PFSK-1 (cell line): Measurements from ENCODE around the gene FA2H.

ENCODE experiments used
- FOXP2 ChIP-seq: optimal IDR thresholded peaks from 2 replicates; pipeline ENCODE3; 2011; ENCODE audit warnings: borderline replicate concordance, control low read depth, inconsistent platforms; ENCODE audit not compliant: insufficient read depth; ENCODE audit errors: extremely low read length, extremely low read depth
- POLR2AphosphoS5 ChIP-seq: IDR thresholded peaks from 2 replicates; pipeline ENCODE4 v1.6.1; 2012; ENCODE audit warnings: low read depth, mild to moderate bottlenecking, control low read depth, low read length, moderate library complexity
- SIN3A ChIP-seq: IDR thresholded peaks from 2 replicates; pipeline ENCODE4 v1.6.1; 2012; ENCODE audit warnings: mild to moderate bottlenecking, low read length, moderate library complexity, borderline replicate concordance; ENCODE audit not compliant: insufficient read depth
- TAF1 ChIP-seq: IDR thresholded peaks from 2 replicates; pipeline ENCODE4 v1.6.1; 2012; ENCODE audit warnings: low read length, control low read depth, borderline replicate concordance; ENCODE audit not compliant: insufficient read depth
- TF ChIP-seq, protein P1 (sequence below), 2 experiments: IDR thresholded peaks; 2 replicates each; pipeline versions ENCODE4 v1.6.1 to v1.8.0; 2011 to 2012; ENCODE audit warnings: low read depth in 2 of 2, low read length in 2 of 2, control low read depth in 1 of 2, inconsistent platforms in 1 of 2, mild to moderate bottlenecking in 1 of 2, moderate library complexity in 1 of 2; ENCODE audit not compliant: insufficient read depth in 1 of 2

FA2H gene

GRCh38 chr16:74732707-74733350 is 41.8 kb downstream of the FA2H start:
- TF ChIP-seq TAF1 (no peak), FOXP2 (no peak), SIN3A (no peak), POLR2AphosphoS5 (no peak)
- TF ChIP-seq, protein P1, sequence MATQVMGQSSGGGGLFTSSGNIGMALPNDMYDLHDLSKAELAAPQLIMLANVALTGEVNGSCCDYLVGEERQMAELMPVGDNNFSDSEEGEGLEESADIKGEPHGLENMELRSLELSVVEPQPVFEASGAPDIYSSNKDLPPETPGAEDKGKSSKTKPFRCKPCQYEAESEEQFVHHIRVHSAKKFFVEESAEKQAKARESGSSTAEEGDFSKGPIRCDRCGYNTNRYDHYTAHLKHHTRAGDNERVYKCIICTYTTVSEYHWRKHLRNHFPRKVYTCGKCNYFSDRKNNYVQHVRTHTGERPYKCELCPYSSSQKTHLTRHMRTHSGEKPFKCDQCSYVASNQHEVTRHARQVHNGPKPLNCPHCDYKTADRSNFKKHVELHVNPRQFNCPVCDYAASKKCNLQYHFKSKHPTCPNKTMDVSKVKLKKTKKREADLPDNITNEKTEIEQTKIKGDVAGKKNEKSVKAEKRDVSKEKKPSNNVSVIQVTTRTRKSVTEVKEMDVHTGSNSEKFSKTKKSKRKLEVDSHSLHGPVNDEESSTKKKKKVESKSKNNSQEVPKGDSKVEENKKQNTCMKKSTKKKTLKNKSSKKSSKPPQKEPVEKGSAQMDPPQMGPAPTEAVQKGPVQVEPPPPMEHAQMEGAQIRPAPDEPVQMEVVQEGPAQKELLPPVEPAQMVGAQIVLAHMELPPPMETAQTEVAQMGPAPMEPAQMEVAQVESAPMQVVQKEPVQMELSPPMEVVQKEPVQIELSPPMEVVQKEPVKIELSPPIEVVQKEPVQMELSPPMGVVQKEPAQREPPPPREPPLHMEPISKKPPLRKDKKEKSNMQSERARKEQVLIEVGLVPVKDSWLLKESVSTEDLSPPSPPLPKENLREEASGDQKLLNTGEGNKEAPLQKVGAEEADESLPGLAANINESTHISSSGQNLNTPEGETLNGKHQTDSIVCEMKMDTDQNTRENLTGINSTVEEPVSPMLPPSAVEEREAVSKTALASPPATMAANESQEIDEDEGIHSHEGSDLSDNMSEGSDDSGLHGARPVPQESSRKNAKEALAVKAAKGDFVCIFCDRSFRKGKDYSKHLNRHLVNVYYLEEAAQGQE (IDR thresholded peaks at IDR 0.05; ENCODE audit: insufficient read depth in 1 of 2, low read depth in 2 of 2, low read length in 2 of 2) = no peak

DNA sequence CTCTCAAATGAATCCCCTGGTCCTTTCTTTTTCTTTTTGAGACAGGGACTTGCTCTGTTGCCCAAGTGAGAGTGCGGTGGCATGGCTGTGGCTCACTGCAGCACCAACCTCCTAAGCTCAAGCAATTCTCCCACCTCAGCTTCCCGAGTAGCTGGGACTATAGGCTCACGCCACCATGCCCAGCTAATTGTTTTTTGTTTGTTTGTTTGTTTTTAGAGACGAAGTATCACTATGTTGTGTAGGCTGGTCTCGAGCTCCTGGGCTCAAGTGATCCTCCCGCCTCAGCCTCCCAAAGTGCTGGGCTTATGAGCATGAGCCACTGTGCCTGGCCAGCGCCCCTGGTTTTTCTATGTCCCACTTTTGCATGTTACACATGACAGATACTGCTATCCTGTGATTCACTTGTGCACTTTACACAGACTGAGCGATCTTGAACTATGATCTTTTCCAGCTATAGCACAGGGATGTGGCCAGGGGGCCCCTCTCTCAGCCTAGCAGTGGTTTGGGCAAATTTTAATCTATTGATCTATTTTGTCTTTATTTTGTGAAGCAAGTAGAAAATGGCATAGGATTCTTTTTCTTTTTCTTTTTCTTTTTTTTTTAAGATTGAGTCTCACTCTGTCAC is 42.7 kb downstream of the FA2H start:
- TF ChIP-seq SIN3A (no peak), POLR2AphosphoS5 (no peak)
- TF ChIP-seq, protein P1 (IDR thresholded peaks at IDR 0.05; ENCODE audit: insufficient read depth in 1 of 2, low read depth in 2 of 2, low read length in 2 of 2) = no peak

DNA sequence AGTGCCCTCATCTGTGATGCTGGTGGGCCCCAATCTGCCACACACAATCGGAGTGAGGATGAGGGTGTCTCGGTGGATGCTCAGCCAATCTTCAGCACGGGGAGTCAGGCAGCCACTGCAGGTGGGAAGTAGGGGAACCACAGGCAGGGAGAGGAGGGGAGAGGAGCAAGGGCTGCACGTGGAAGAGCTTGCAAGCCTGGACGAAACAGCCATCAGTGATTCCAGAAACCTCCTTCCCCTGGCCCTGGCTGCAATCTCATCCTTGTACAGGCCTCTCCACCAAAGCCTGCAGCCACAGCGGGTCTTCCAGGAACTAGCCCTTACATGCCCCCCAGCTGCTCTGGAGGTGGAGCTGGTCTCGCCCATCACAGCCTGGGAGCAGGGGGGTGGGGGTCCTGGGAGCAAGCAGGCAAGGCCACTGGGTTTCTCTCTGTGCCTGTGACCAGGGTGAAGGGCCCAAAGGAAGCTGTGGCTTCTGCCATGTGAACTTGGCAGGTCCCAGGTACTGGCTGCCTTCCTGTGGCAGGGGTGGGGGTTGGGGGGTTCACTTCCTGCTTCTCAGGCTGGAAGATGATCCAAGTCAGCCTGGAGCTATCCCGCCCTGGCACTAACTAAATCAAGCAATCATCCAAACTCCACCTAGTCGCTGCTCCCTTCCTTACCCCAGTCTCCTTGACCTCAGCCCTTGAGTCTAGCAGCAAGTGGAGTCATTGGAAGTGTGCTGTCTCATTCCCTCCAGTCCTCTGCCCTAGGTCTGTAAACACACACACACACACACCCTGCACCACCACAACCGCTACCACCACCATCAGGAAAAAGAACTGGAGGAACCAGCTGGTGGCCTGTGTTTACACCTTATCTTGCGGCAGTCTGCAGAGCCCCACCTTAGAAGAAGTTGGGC is 44.6 kb downstream of the FA2H start:
- TF ChIP-seq TAF1 (no peak), SIN3A (no peak), POLR2AphosphoS5 (no peak), FOXP2 (no peak)
- TF ChIP-seq, protein P1 (IDR thresholded peaks at IDR 0.05; ENCODE audit: insufficient read depth in 1 of 2, low read depth in 2 of 2, low read length in 2 of 2) = no peak

DNA sequence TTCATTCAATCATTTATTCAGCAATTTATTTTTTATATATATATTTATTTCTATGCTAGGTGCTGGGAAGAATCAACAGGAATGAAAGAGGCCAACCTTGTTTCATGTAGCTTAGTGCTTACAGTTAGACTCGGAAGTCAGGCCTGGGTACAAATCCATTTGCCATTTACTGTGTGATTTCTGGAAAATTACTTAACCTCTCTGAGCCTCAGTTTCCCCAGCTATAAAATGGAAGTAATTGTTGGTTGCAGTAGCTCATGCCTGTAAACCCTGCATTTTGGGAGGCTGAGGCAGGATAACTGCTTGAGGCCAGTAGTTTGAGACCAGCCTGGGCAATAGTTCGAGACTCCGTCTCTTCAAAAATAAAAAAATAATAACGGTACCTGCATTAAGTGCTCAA is 46.7 kb downstream of the FA2H start:
- TF ChIP-seq TAF1 (no peak), POLR2AphosphoS5 (no peak), FOXP2 (no peak), SIN3A (no peak)
- TF ChIP-seq, protein P1 (IDR thresholded peaks at IDR 0.05; ENCODE audit: insufficient read depth in 1 of 2, low read depth in 2 of 2, low read length in 2 of 2) = no peak
